Cardiac muscle cell (in vitro differentiated cells and primary cell): ENCODE measurements around the gene UBE2N. TPM values are rescaled to one million over a fixed set of nuclear protein-coding genes. Genes with fewer than 3 reads are reported as not detected.

Source experiments
- DNase-seq, 2 donors: peaks; one replicate each; pipeline versions ENCODE4 v3.0.0 to v3.0.0-alpha.2; 2010 to 2017; ENCODE audit warnings: low read depth in 1 of 2, low spot score in 1 of 2
- H3K27ac ChIP-seq: fragments of 200-600 bp; sonication (generic); 2 replicates; pipeline ENCODE4 v1.5.1; 2016
- H3K27me3 ChIP-seq: fragments of 200-600 bp; sonication (generic); 2 replicates; pipeline ENCODE4 v1.6.0; 2016; ENCODE audit warnings: control low read depth
- H3K36me3 ChIP-seq: fragments of 200-600 bp; sonication (generic); 2 replicates; pipeline ENCODE4 v1.5.1; 2016; ENCODE audit warnings: control low read depth
- H3K4me1 ChIP-seq: fragments of 200-600 bp; sonication (generic); 2 replicates; pipeline ENCODE4 v1.8.1; 2017; ENCODE audit warnings: low read depth, mild to moderate bottlenecking, mixed run types
- H3K4me3 ChIP-seq: fragments of 200-600 bp; sonication (generic); 2 replicates; pipeline ENCODE4 v1.5.1; 2016; ENCODE audit warnings: mild to moderate bottlenecking
- H3K9me3 ChIP-seq: fragments of 200-600 bp; sonication (generic); 2 replicates; pipeline ENCODE4 v1.5.1; 2017; ENCODE audit warnings: low read depth, mild to moderate bottlenecking, control low read depth
- CTCF ChIP-seq: IDR thresholded peaks from 2 replicates; pipeline ENCODE4 v1.5.1; 2012; ENCODE audit warnings: low read depth, mild to moderate bottlenecking, low read length
- polyA plus RNA-seq: library from polyadenylated mRNA; unstranded; fragments of >200 nt; fragmentation: Nextera tagmentation; extraction: Ambion mirVana; gene quantifications from 2 replicates; pipeline ENCODE4 v1.2.1, GENCODE V29; 2016
- total RNA-seq: library from RNA; depleted of rRNA; stranded (reverse); fragments of >200 nt; gene quantifications from 2 replicates; pipeline ENCODE4 v1.2.3, GENCODE V29; 2016

UBE2N gene
- total and polyA plus RNA-seq, 2 experiments from 2014 or later, result 17.2 to 168 TPM

DNA sequence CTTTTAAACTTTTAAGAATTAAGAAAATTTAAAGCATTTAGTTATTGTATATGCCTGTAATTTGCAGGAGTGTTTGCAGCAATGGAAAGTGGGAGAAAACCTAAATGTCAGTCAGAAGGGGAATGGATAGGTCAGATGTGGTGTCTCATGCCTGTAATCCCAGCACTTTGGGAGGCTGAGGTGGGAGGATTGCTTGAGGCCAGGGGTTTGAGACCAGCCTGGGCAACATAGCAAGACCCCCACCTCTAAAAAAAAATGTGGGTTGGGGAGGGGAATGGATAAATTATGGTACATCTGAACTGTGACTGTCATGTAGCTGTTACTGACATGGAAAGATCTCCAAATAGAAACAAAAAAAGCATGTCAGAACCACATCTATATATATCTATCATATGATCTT lies 27.6 kb upstream of the UBE2N start:
- TF ChIP-seq CTCF, result no peak
- Histone ChIP-seq H3K36me3 (peaks cover 11% of the 10 kb centered on the region), H3K4me1 (peaks cover 11% of the 10 kb centered on the region), H3K4me3 (no peak overlapping the region), H3K27me3 (no peaks in the 10 kb centered on the region), H3K27ac (no peak overlapping the region), H3K9me3 (no peaks in the 10 kb centered on the region)
- no peak for DNase-seq

GRCh38 chr12:93468008-93468371 lies 26.2 kb upstream of the UBE2N start:
- H3K27me3 ChIP-seq, result no peaks in the 10 kb centered on the region
- DNase-seq, result no peak
- peak overlapping the region; percentile 68 for H3K4me3 ChIP-seq
- H3K4me1 ChIP-seq, result peaks cover 11% of the 10 kb centered on the region
- TF ChIP-seq CTCF, result no peak
- no peaks in the 10 kb centered on the region for H3K9me3 ChIP-seq
- peak overlapping the region; percentile 94 for H3K27ac ChIP-seq
- peaks cover 11% of the 10 kb centered on the region for H3K36me3 ChIP-seq

DNA sequence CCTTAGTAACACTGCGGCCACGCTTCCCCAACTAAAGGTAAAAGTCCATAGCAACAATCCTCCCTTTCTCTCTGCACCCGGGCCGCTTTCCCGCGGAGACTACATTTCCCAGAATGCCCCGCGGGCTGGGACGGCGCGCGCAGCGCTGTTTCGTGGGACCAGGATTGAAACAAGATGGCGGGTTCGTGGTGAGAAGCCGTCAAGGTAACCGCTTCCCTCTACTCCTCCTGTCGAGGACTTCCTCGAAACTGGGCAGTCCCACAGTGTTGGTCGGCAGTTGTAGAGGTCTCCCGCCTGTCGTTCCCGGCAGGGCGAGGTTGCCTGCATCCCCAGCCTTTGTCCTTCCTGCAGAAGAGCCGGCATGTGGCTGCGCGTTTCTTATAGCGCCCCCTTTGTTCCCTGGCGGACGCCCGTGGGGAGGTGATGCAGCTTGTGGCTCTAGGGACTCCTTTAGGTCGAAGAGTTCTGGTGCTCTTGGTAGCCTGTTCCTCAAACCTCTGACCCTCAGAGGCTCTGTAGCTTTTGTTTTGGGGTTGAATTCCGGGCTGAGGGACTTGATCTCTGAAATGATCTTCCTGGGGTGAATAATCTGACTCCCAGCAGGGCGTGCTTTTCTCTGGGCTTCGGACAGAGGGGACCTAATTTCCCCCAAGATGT lies 25.7 kb upstream of the UBE2N start, which contains the start of gene MRPL42:
Gene MRPL42 (plus strand): TSS at position 164 of the 657 bp plus-strand sequence. CDS start 1,772 bp downstream, outside the sequence.
- peak within 1 kb of the TSS; percentile 68 for H3K4me3 ChIP-seq
- TF ChIP-seq CTCF, result peak; percentile 75
- DNase-seq, result peak; percentile 91
- H3K27me3 ChIP-seq, result no peaks in the 10 kb centered on the region
- H3K27ac ChIP-seq, result peak within 1 kb of the TSS; percentile 94
- peaks cover 11% of the 10 kb centered on the region for H3K4me1 ChIP-seq
- no peaks in the 10 kb centered on the region for H3K9me3 ChIP-seq
- peaks cover 11% of the 10 kb centered on the region for H3K36me3 ChIP-seq

- H3K9me3 ChIP-seq, result no peaks in the 10 kb centered on the region
- H3K27ac ChIP-seq, result no peak overlapping the region
- peaks cover 11% of the 10 kb centered on the region for H3K36me3 ChIP-seq
- peaks cover 11% of the 10 kb centered on the region for H3K4me1 ChIP-seq
- no peak for TF ChIP-seq CTCF
- H3K27me3 ChIP-seq, result no peaks in the 10 kb centered on the region
- peak overlapping the region; percentile 68 for H3K4me3 ChIP-seq
- DNase-seq, result no peak
Measured at GRCh38 chr12:93466625-93467350, 25.0 kb upstream of the UBE2N start.

DNA sequence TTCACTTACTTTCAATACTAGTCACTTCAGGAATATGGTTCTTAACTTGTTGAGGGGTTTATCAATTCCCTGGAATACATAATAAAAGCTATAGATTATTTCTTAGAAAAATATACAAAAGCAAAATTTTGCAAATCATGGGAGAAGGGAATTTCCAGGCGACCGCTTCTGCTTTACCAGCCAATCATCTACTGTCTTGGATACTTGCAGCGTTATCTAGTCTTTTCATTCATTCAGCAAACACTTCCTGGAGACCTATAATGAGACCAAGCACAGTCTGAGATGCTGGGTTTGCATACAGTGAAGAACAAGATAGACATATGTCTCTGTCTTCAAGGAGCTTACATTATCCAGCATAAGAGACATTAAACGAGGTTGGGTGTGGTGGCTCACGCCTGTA lies 24.1 kb upstream of the UBE2N start:
- TF ChIP-seq CTCF, result no peak
- Histone ChIP-seq H3K4me3 (no peak overlapping the region), H3K27ac (no peak overlapping the region), H3K9me3 (no peaks in the 10 kb centered on the region), H3K36me3 (peaks cover 11% of the 10 kb centered on the region), H3K4me1 (peaks cover 11% of the 10 kb centered on the region), H3K27me3 (no peaks in the 10 kb centered on the region)
- no peak for DNase-seq
